DMS114 treated with DMSO at 0.1 percent for 48 hours (cell line): Measurements from ENCODE around the gene XRCC1.
A peak's percentile ranks its signal among the peaks of the same experiment; 100 is the strongest.
"Not testable (repeated sequence)": the region's sequence is repeated elsewhere in the genome, so short reads cannot be mapped to it uniquely, and the experiment has no call there.

ENCODE experiments used
- DNase-seq: peaks from one replicate; lab custom pipeline; 2025; ENCODE audit not compliant: unreplicated experiment; lab: John Stamatoyannopoulos, UW

XRCC1 gene

GRCh38 chr19:43605875-43606568, 30.7 kb upstream of the XRCC1 start:
- DNase-seq: no peak

- DNase-seq: not testable (repeated sequence)
Measured at GRCh38 chr19:43600326-43600725, 25.0 kb upstream of the XRCC1 start.

GRCh38 chr19:43599635-43600295, 24.4 kb upstream of the XRCC1 start:
- no peak for DNase-seq

GRCh38 chr19:43598445-43599240, 23.3 kb upstream of the XRCC1 start:
- no peak for DNase-seq

DNA sequence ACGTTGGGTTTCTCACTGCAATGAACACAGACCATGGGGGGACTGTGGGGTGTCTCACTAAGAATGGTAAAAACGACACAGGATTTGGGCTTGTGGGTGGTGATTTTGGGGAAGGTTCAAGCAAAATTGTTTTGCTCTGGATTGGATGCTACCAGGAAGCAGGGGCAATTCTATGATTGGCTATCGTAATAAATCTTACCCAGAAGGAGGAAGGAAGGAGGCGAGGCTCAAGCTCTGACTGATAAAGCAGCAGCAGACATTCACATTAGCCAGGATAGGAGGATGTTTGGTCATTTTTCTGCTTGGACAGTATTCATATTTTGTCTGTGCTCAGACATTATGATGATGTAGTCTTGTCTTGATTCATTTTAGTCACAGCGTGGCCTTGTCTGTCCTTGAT, 22.5 kb upstream of the XRCC1 start:
- DNase-seq: no peak

- DNase-seq: no peak
Measured at GRCh38 chr19:43596842-43597461, 21.6 kb upstream of the XRCC1 start.

DNA sequence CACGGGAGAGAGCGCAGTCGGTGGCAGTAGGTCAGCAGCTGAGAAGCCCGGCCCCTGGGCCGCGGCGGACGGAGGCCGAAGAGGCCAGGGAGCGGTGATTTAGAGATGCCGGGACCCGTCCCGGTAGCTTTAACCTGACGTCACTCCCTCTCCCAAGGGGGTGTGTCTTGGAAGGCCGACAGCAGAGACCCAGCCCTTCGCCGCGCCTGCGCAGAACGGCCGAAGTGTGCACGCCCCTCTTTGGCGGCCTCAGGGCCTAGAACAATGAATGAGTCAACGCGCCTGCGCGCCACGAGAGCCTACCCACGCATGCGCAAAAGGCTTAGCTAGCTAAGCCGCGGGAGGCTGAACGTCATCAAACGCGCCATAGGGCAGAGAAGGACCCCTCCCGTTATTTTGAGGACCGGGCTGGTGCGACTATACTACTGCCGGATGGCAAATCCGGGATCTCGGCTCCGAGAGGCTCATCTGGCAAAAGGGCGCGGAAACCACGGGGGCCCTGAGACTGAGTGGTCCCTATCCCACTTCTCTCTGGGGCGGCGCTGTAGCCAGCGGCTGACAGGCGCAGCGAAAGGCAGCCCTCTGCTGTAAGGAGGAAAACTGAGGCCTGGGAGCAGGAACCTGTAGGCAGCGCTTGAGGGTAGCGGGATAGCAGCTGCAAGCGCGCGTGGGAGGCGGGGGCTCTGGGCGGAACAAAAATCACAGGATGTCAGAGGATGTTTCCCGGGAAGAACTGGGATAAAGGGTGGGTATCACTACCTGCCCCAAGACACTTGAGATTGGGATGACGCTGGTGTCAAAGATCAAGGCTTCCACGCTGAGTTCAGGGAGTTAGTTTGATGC, 20.9 kb upstream of the XRCC1 start, which contains the start of the genes IRGQ and ZNF576:
TSS of gene IRGQ (minus strand) at position 136 of the 843 bp plus-strand sequence. CDS start 796 bp downstream, outside the sequence.
TSS of gene ZNF576 (plus strand) at position 597 of the 843 bp plus-strand sequence. CDS start 514 bp downstream, outside the sequence.
- peak; percentile 90 for DNase-seq

DNA sequence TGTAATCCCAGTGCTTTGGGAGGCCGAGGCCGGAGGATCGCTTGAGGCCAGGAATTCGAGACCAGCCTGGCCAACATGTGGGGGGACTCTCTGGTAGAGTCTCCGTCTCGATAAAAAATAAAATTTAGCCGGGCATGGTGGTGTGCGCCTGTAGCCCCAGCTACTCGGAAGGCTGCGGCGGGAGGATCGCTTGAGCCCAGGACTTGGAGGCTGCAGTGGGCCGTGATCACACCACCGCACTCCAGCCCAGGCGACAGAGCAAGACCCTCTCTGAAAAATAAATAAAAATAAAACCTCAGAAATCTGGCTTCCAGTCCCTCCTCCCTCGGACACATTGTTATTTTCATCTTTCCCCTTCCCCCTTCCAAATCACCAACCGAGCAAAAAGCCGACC, 20.3 kb upstream of the XRCC1 start:
- DNase-seq: no peak

- peak; percentile 10 for DNase-seq
Measured at GRCh38 chr19:43594710-43595604, 19.6 kb upstream of the XRCC1 start.

GRCh38 chr19:43594081-43594697, 18.9 kb upstream of the XRCC1 start:
- no peak for DNase-seq

DNA sequence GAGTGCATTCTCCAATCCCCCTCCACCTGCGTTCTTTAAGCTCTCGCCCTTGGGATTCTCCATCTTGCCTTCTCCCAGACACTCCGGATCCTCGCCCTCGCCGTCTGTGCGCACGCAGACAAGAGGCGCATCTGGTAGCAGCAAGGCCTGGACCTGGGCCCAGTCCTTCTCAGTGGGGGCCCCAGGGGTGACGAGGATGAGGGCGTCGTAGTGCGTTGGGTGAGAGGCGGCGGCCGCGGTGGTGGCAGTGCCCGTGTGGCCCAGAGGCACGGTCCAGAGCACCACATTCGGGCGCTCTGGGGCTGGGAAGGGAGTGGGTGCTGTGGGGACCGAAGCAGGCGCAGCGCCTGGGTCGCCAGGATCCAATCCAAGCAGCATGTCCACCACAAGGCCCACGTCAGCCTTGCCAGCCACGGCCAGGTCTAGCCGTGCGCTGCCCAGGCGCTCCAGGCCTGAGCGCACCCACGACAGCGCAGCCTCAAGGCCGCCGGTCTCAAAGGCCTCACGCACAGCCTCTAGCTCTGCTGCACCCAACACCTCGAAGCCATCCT, 17.5 kb upstream of the XRCC1 start:
- no peak for DNase-seq

DNA sequence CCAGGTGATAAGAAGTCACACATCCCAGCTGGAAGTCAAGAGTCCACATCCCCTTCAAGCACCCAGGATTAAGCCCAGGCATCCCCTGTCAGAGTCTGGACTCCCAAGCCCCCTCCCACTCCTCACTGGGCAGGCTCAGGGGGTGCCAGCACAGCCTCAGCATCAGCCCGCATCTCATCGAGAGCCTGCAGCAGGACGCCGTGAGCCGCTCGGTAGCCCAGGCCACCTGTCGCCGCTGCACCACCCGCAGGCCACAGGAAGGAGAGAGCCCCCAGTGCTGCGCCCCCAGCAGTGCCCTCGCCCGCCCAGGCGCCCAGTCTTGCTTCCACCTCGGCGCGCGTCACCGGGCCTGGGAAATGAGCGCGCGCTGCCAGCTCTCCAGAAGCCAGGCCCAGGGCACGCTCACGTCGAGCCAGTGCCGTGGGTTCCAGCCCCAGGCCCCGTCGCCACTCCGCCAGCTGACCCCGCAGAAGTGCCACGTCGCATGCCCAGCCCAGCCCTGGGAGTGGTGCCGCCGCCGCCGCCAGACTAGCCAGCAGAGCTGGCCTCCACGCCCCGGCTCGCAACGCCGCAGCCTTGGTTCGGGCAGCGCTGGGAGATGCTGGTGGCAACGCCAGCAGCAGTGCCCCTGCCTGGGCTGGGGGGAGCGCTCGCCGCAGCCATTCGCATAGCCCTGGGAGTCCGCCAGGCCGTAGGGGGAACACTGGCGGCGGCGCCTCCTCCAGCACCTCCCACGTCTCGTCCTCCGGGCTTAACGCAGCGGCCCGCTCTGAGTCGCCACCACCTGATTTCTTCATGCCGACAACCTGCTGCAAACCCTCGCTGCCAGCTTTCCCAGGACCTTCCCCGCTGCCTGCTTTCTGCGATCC, 16.8 kb upstream of the XRCC1 start:
- DNase-seq: no peak

DNA sequence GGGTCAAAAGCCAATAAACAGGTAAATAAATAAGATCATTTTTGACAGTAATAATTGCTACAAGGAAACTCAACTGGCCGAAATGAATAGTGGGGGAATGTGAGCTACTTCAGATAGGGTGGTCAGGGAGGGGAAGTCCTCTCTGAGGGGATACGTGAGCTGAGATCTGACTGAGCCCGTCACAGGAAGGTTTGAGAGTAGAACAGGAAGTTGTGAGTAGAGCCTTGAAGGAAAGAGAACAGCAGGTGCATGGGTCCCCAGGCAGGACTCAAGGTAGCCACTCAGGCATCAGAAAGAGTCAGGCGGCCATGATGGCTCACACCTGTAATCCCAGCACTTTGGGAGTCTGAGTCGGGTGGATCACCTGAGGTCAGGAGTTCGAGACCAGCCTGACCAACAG, 14.4 kb upstream of the XRCC1 start:
- DNase-seq: no peak

- no peak for DNase-seq
Measured at GRCh38 chr19:43589277-43589676, 13.9 kb upstream of the XRCC1 start.

DNA sequence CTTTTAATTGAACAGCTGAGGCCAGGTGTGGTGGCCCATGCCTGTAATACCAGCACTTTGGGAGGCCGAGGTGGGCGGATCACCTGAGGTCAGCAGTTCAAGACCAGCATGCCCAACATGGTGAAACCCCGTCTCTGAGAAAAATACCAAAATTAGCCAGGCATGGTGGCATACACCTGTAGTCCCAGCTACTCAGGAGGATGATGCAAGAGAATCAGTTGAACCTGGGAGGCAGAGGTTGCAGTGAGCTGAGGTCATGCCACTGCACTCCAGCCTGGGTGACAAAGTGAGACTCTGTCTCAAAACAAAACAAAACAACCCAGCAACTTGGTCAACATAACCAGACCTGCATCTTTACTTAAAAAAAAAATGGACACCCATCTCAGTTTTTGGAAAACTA, 11.7 kb upstream of the XRCC1 start:
- not testable (repeated sequence) for DNase-seq

- no peak for DNase-seq
Measured at GRCh38 chr19:43586346-43586745, 11.0 kb upstream of the XRCC1 start.

DNA sequence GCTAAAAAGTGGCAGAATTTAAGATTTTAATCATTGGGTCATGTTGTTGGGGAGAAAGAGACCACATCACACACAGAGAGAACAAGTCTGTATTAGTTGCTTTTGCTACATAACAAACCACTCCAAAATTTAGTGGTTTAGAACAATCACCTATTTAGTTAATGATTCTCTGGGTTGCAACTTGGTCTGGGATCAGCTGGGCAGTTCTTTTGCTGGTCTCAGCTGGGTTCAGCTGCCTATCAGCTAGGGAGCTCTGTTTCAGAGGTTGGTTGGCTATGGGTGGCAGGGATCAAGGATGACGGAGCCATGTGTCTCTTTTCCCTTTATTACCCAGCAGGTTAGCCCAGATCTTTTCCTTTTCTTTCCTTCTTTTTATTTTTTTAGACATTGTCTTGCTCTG, 9.2 kb upstream of the XRCC1 start:
- DNase-seq: no peak

DNA sequence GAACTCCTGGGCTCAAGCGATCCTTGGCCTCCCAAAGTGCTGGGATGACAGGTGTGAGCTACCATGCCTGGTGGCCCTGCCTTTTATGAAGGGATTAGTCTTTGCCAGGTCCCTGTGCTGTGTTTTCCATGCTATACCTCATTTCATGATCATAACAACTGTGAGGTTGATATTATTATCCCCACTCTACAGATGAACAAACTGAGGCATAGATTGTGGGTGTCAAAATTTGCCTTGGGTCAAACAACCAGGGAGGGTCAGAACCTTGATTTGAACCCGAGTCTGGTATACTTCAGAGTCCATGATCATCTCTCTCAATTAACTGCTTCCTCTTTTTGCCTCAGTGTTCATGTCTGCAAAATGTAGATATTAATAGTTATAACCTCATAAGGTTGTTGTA, 7.2 kb upstream of the XRCC1 start:
- no peak for DNase-seq
